Calu3 (cell line): ENCODE measurements around the gene ASCL2. TPM values are rescaled to one million over a fixed set of nuclear protein-coding genes. Genes with fewer than 3 reads are reported as not detected.

Experiments
- BruUV-seq: library from RNA; stranded (reverse); fragments of 400-500 nt; replicated peaks from 2 replicates; lab custom pipeline; 2021; lab: Mats Ljungman, UMichigan
- CTCF ChIA-PET: fragments of 300-600 bp; sonication (Branson Sonifier 250); formaldehyde crosslinking; loops from one replicate; lab custom pipeline; 2022; ENCODE audit warnings: antibody characterized with exemption; lab: Charles Lee
- DNase-seq: peaks from one replicate; pipeline ENCODE4 v3.0.0; 2022
- H3K27ac Mint-ChIP-seq: one replicate; pipeline ENCODE4 v1.8.0; 2022; ENCODE audit warnings: mixed read lengths; ENCODE audit not compliant: unreplicated experiment
- H3K27me3 Mint-ChIP-seq: one replicate; pipeline ENCODE4 v1.8.0; 2022; ENCODE audit warnings: mixed read lengths; ENCODE audit not compliant: unreplicated experiment
- H3K36me3 Mint-ChIP-seq: one replicate; pipeline ENCODE4 v1.8.0; 2022; ENCODE audit warnings: mild to moderate bottlenecking, moderate library complexity, mixed read lengths; ENCODE audit not compliant: insufficient read depth, unreplicated experiment
- H3K4me1 Mint-ChIP-seq: one replicate; pipeline ENCODE4 v1.8.0; 2022; ENCODE audit warnings: mild to moderate bottlenecking, low read depth, mixed read lengths; ENCODE audit not compliant: unreplicated experiment
- H3K4me3 Mint-ChIP-seq: one replicate; pipeline ENCODE4 v1.8.0; 2022; ENCODE audit warnings: mild to moderate bottlenecking, low read depth, moderate library complexity, mixed read lengths; ENCODE audit not compliant: unreplicated experiment
- H3K9me3 Mint-ChIP-seq: one replicate; pipeline ENCODE4 v1.8.0; 2022; ENCODE audit warnings: low read depth, mixed read lengths; ENCODE audit not compliant: unreplicated experiment
- CTCF ChIP-seq: fragments of 200-600 bp; IDR thresholded peaks from one replicate; pipeline ENCODE4 v1.8.0; 2022; ENCODE audit warnings: antibody characterized with exemption; ENCODE audit not compliant: unreplicated experiment
- intact Hi-C: fragments of 100-400 bp; cut with micrococcal nuclease; formaldehyde crosslinking; loops from one replicate; pipeline ENCODE4 v1.10.0; 2022; ENCODE audit not compliant: unreplicated experiment
- total RNA-seq: library from RNA; stranded (reverse); gene quantifications from 2 replicates; pipeline ENCODE4 v1.2.3, GENCODE V29; 2022

ASCL2 gene
- total RNA-seq, 1 experiment from 2014 or later = not detected

GRCh38 chr11:2263071-2263565 lies 7.3 kb downstream of the ASCL2 start:
- Mint-ChIP-seq H3K4me3 (no peak overlapping the region), H3K36me3 (no peaks in the 10 kb centered on the region), H3K27me3 (peaks cover 85% of the 10 kb centered on the region), H3K27ac (no peak overlapping the region), H3K9me3 (no peaks in the 10 kb centered on the region), H3K4me1 (no peaks in the 10 kb centered on the region)
- intact Hi-C loops = no loop called here
- no peak for TF ChIP-seq CTCF
- CTCF ChIA-PET = no interaction called here
- no TSS peak for BruUV-seq
- DNase-seq = no peak

- CTCF ChIA-PET = no interaction called here
- intact Hi-C loops = no loop called here
- TF ChIP-seq CTCF = no peak
- no peaks in the 10 kb centered on the region for H3K4me1 Mint-ChIP-seq
- BruUV-seq = no TSS peak
- no peaks in the 10 kb centered on the region for H3K36me3 Mint-ChIP-seq
- no peaks in the 10 kb centered on the region for H3K9me3 Mint-ChIP-seq
- no peak overlapping the region for H3K27ac Mint-ChIP-seq
- H3K27me3 Mint-ChIP-seq = peaks cover 86% of the 10 kb centered on the region
- no peak overlapping the region for H3K4me3 Mint-ChIP-seq
- no peak for DNase-seq
These were observed 7.9 kb downstream of the ASCL2 start for GRCh38 chr11:2262301-2263070.

GRCh38 chr11:2261436-2262230 lies 8.8 kb downstream of the ASCL2 start:
- CTCF ChIA-PET = no interaction called here
- intact Hi-C loops = no loop called here

More at GRCh38 chr11:2261436-2262230, 8.8 kb downstream of the ASCL2 start:
- no peak for DNase-seq
- no TSS peak for BruUV-seq
- no peak overlapping the region for H3K4me3 Mint-ChIP-seq
- H3K27ac Mint-ChIP-seq = no peak overlapping the region
- peaks cover 6% of the 10 kb centered on the region for H3K4me1 Mint-ChIP-seq
- no peak for TF ChIP-seq CTCF
- H3K27me3 Mint-ChIP-seq = peaks cover 92% of the 10 kb centered on the region
- no peaks in the 10 kb centered on the region for H3K9me3 Mint-ChIP-seq
- no peaks in the 10 kb centered on the region for H3K36me3 Mint-ChIP-seq
